ENCODE measurements around the gene KRTAP4-16.
"Not testable (repeated sequence)": the region's sequence is repeated elsewhere in the genome, so short reads cannot be mapped to it uniquely, and the experiment has no call there.

KRTAP4-16 gene

GRCh38 chr17:41101586-41102259 is at the start of gene KRTAP4-16:
TSS of gene KRTAP4-16 (minus strand) at chr17:41102209. CDS start at chr17:41102209, 0 bp downstream.
- DNase-seq, result no peak

DNA sequence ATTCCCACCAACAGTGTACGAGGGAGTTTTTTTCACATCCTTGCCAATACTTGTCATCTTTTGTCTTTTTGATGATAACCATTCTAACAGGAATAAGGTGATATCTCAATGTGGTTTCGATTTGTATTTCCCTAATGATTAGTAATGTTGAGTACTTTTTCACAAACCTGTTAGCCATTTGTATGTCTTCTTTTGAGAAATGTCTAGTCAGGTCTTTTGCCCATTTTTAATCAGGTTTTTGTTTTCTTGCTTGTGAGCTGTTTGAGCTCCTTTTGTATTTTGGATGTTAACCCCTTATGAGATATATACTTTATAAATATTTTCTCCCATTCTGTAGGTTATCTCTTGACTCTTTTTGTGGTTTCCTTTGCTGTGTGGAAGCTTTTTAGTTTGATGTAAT is 49.5 kb upstream of the KRTAP4-16 start:
- DNase-seq, result no peak

DNA sequence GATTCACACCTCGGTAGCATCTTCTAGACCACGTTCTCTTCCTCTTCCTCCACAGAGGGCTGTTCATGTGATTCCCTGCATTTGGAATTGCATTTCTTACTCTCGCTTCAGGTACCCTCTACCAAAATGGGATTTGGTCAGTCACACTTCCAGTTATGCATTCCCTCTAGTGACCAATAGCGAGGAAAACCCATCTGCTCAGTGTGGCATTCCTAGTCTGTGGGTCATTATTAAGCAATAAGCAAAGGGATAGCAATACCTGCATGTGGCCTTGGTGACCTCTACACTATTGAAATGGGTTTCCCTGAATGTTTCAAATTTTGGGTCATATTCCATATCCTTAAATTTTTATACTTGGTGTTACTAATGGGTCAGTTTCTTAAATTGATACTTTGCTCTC is 48.0 kb upstream of the KRTAP4-16 start:
- no peak for DNase-seq

- no peak for DNase-seq
Measured at GRCh38 chr17:41149652-41149985, 47.6 kb upstream of the KRTAP4-16 start, which contains the start of gene KRTAP4-5. TSS of gene KRTAP4-5 (minus strand) at chr17:41149825. CDS start at chr17:41149767, 58 bp downstream.

GRCh38 chr17:41148971-41149651 is 47.1 kb upstream of the KRTAP4-16 start:
- not testable (repeated sequence) for DNase-seq

GRCh38 chr17:41147531-41148204 is 45.7 kb upstream of the KRTAP4-16 start:
- no peak for DNase-seq

GRCh38 chr17:41145261-41145660 is 43.3 kb upstream of the KRTAP4-16 start:
- no peak for DNase-seq

DNA sequence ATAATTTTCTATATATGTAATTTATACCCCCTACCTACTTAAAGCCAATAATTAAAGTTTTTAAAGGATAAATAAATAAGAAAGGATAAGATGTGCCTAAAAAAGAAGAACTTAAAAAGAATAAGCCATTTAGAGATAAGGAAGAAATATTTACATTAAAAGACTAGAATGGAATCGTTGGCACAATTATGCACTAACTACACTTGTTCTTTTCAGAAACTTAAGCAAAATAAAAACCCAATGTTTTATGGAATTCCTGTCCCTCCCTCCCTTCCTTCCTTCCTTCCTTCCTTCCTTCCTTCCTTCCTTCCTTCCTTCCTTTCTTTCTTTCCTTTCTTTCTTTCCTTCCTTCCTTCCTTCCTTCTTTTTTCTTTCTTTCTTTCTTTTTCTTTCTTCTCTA is 42.8 kb upstream of the KRTAP4-16 start:
- no peak for DNase-seq

- no peak for DNase-seq
Measured at GRCh38 chr17:41141361-41141760, 39.4 kb upstream of the KRTAP4-16 start.

- no peak for DNase-seq
Measured at GRCh38 chr17:41140360-41141131, 38.5 kb upstream of the KRTAP4-16 start, which contains the start of gene KRTAP4-6. TSS of gene KRTAP4-6 (minus strand) at chr17:41140544. CDS start at chr17:41140487, 57 bp downstream.

- not testable (repeated sequence) for DNase-seq
Measured at GRCh38 chr17:41139865-41140264, 37.9 kb upstream of the KRTAP4-16 start.

DNA sequence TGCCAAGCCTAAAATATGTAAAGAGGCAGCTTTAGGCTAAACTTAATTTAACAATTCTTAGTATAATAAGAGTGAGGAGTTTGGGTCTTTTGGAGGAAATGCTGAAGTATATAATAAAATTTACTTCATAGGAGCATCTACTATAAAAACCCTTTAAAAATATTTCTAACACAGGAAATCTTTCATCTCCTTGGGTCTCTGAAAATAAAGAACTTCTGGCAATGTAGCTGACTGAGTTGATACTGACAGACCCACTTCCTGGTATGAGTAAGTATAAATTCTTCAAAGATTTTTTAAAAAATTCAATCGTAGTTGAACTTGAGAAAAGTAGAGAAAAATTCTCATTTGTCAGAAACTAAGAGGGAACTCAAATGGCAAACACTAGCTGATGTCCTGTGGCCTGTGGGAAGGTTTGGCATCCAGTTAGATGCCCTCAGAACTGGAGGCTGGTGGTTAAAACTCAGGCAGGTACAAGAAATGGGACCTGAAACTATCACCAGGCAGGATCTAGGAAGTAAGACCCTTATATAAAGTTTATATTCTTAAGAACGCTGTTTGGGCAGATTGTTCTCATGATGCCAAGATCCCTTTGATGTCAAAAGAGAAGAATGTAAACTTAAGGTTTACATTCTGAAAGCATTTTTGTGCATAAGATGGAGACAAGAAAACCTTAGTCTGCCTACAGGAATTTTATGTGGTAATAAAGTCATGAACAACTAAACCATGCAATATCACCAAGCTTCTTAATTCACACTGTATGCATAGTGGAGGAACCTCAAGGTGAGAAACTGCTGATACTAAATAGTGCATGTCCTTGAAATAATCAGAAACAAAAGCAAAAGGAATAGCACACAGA is 32.1 kb upstream of the KRTAP4-16 start:
- no peak for DNase-seq

GRCh38 chr17:41131979-41132378 is 30.0 kb upstream of the KRTAP4-16 start:
- no peak for DNase-seq

GRCh38 chr17:41127371-41127770 is 25.4 kb upstream of the KRTAP4-16 start:
- DNase-seq, result no peak

DNA sequence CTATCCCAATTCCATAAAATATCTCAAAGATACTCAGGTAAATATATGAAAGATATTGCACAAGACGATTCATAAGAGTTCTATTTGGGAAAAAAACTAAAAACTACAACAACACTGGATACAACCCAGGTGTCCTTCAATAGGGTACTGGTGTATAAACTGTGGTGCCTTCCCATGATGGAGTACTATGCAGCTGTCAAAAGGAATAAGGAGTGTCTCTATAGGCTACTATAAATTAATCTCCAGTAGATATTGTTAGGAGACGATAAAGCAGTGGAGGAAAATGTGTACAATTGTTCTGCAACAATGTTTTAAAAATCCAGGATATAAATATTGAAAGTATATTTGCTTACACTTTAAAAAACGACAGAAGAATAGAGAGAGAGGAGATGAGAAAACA is 24.4 kb upstream of the KRTAP4-16 start:
- no peak for DNase-seq

DNA sequence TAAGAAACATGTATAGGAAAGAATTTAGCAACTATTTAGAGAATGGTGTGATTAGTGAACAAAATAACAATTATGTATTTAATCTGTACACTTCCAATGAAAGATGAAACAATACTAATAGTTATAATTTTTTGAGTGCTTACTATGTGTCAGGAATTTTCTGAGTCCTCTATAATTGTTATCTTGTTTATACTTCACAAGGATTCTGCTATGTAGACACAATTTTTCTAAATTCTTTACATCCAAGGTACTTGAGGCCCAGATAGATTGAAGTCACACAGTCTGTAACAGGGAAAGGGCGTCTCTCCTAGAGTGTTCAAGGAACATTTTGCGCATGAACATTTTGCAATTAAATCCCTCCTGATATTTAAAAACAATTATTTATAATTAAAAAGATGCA is 23.1 kb upstream of the KRTAP4-16 start:
- no peak for DNase-seq

GRCh38 chr17:41123991-41124371 is 22.0 kb upstream of the KRTAP4-16 start, which contains the start of gene KRTAP4-12:
TSS of gene KRTAP4-12 (minus strand) at chr17:41124182. CDS start at chr17:41124122, 60 bp downstream.
- DNase-seq, result not testable (repeated sequence)

- DNase-seq, result not testable (repeated sequence)
Measured at GRCh38 chr17:41123292-41123990, 21.4 kb upstream of the KRTAP4-16 start.

DNA sequence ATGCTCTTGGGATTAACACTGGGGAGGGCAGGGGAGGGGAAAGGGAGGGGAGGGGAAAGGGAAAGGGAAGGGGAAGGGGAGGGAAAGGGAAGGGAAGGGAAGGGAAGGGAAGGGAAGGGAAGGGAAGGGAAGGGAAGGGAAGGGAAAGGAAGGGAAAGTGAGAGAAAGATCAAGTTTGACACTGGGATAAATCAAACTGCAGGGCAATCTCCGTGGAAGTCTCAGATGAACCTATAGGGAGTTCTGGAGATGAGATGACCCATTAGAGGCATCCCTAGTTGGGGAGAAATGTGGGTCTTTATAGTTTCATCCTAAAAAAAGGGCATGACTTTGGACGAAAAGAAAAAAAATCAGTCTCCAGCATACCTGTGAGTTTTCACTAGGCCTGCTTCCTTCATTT is 19.7 kb upstream of the KRTAP4-16 start:
- no peak for DNase-seq

- not testable (repeated sequence) for DNase-seq
Measured at GRCh38 chr17:41119696-41120690, 18.0 kb upstream of the KRTAP4-16 start.

All from activated naive CD4-positive, alpha-beta T cell (primary cell).